Natural killer cell (primary cell): Measurements from ENCODE around the gene TOR4A. TPM values are rescaled to one million over a fixed set of nuclear protein-coding genes. Genes with fewer than 3 reads are reported as not detected.

ENCODE experiments used
- ATAC-seq, 3 donors: fragments of 150-1000 bp in 2 of 3; fragments of 200-7000 bp in 1 of 3; cut with Tn5 transposase; 1 replicate in 1 of 3; 2 replicates in 2 of 3; pipeline ENCODE4 v1.10.0; 2021; ENCODE audit warnings: mild to moderate bottlenecking in 2 of 3, moderate library complexity in 2 of 3
- DNase-seq, 2 donors: peaks; one replicate each; pipeline versions ENCODE4 v3.0.0 to v3.0.0-alpha.2; 2013 to 2021; ENCODE audit warnings: mixed read lengths in 1 of 2
- H3K27ac ChIP-seq: one replicate; pipeline ENCODE4 v1.5.1; 2013; ENCODE audit warnings: mild to moderate bottlenecking, low read length
- H3K27me3 ChIP-seq: one replicate; pipeline ENCODE4 v1.6.1; 2013; ENCODE audit warnings: low read length; ENCODE audit not compliant: control insufficient read depth, insufficient read depth
- H3K36me3 ChIP-seq: one replicate; pipeline ENCODE4 v1.6.1; 2013; ENCODE audit warnings: low read length; ENCODE audit not compliant: control insufficient read depth, insufficient read depth
- H3K4me1 ChIP-seq: one replicate; pipeline ENCODE4 v1.6.1; 2013; ENCODE audit warnings: low read length; ENCODE audit not compliant: control insufficient read depth, insufficient read depth
- H3K4me3 ChIP-seq: one replicate; pipeline ENCODE4 v1.5.1; 2013; ENCODE audit warnings: low read length
- H3K9me3 ChIP-seq: one replicate; pipeline ENCODE4 v1.6.1; 2013; ENCODE audit warnings: low read length; ENCODE audit not compliant: control insufficient read depth, insufficient read depth
- H3K27ac Mint-ChIP-seq, 2 donors: one replicate each; pipeline ENCODE4 v1.8.0; 2022; ENCODE audit warnings: mild to moderate bottlenecking in 2 of 2, mixed read lengths in 2 of 2, moderate library complexity in 1 of 2
- H3K27me3 Mint-ChIP-seq, 2 donors: one replicate each; pipeline ENCODE4 v1.8.0; 2022; ENCODE audit warnings: low read depth in 2 of 2, mixed read lengths in 2 of 2
- H3K36me3 Mint-ChIP-seq: one replicate; pipeline ENCODE4 v1.8.0; 2022; ENCODE audit warnings: mixed read lengths
- H3K4me1 Mint-ChIP-seq, 2 donors: one replicate each; pipeline ENCODE4 v1.8.0; 2022; ENCODE audit warnings: mixed read lengths in 2 of 2
- H3K4me3 Mint-ChIP-seq: one replicate; pipeline ENCODE4 v1.8.0; 2022; ENCODE audit warnings: mild to moderate bottlenecking, moderate library complexity, mixed read lengths
- H3K9me3 Mint-ChIP-seq, 2 donors: one replicate each; pipeline ENCODE4 v1.8.0; 2022; ENCODE audit warnings: mixed read lengths in 2 of 2
- WGBS: methylation state at CpG from one replicate; pipeline ENCODE4 v1.1.7; 2013; ENCODE audit warnings: missing lambda C conversion rate; ENCODE audit not compliant: insufficient coverage; 5-methylcytosine and 5-hydroxymethylcytosine counted together
- intact Hi-C: fragments of 100-400 bp; cut with micrococcal nuclease; formaldehyde crosslinking; loops from one replicate; pipeline ENCODE4 v1.14.2; 2022
- total RNA-seq, 4 donors: library from RNA; stranded (reverse); fragments of 120-200 nt in 1 of 4; gene quantifications; one replicate each; pipeline versions ENCODE4 v1.2.3 to v1.2.4, GENCODE V29; 2013 to 2022
- TF ChIP-seq, protein P1 (sequence below): fragments of 200-600 bp; IDR thresholded peaks from one replicate; pipeline ENCODE4 v1.8.0; 2022; ENCODE audit warnings: antibody characterized with exemption

The TOR4A gene
- total RNA-seq, result 10 to 100 TPM; 16.3 to 24.6 (median 19.2) TPM
- total RNA-seq (2013), result 9.5 TPM

DNA sequence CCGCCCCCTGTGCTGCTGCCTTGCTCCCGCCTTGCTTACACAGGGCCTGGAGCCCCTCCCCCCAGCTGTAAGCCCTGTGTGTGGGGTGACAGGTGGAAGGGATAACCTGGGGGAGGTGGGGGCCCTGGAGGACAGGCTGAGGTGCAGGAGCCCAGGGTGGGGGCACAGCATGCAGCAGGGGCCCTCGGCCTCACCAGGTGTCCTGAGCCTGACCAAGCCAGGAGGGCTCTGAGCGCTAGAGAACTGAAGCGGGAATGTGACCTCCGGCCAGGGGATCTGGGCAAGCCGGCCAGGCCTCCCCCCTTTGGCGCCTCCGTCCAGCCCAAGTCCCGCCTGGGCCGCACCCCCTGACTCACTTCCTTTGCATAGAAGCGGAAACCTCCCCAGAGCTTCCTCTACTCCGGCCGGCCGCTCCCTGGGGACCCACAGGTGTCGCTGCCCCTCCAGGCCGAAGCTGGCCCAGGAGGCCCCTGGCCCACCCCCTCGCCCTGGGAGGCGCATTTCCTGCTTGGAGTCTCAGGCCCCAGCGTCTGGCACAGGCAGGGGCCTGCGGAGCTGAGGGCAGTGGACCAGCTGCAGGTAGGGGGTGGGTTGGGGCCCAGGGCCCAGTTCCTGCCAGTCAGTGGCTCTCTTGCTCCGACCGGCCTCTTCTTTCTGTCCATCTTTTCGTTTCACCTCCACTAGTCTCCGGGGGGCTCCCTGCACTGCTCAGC lies at the start of gene TOR4A:
TSS of gene TOR4A (plus strand) at position 398 of the 713 bp plus-strand sequence. CDS start 964 bp downstream, outside the sequence.
- 4% methylated on average over 22 of the region's 25 CpGs for WGBS
- Mint-ChIP-seq H3K4me3 (peak within 1 kb of the TSS; percentile 96), H3K36me3 (no peaks in the 10 kb centered on the region), H3K27ac (peak within 1 kb of the TSS; percentile 72 to 91), H3K4me1 (peaks cover 9 to 40% of the 10 kb centered on the region in 2 donors), H3K9me3 (no peaks in the 10 kb centered on the region), H3K27me3 (no peaks in the 10 kb centered on the region)
- TF ChIP-seq, protein P1, sequence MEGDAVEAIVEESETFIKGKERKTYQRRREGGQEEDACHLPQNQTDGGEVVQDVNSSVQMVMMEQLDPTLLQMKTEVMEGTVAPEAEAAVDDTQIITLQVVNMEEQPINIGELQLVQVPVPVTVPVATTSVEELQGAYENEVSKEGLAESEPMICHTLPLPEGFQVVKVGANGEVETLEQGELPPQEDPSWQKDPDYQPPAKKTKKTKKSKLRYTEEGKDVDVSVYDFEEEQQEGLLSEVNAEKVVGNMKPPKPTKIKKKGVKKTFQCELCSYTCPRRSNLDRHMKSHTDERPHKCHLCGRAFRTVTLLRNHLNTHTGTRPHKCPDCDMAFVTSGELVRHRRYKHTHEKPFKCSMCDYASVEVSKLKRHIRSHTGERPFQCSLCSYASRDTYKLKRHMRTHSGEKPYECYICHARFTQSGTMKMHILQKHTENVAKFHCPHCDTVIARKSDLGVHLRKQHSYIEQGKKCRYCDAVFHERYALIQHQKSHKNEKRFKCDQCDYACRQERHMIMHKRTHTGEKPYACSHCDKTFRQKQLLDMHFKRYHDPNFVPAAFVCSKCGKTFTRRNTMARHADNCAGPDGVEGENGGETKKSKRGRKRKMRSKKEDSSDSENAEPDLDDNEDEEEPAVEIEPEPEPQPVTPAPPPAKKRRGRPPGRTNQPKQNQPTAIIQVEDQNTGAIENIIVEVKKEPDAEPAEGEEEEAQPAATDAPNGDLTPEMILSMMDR, result no peak
- Histone ChIP-seq H3K4me1 (peaks cover 43% of the 10 kb centered on the region), H3K9me3 (no peaks in the 10 kb centered on the region), H3K36me3 (peaks cover 14% of the 10 kb centered on the region), H3K4me3 (peak within 1 kb of the TSS; percentile 92), H3K27ac (peak within 1 kb of the TSS; percentile 77), H3K27me3 (no peaks in the 10 kb centered on the region)
- DNase-seq (peak; percentile 41 to 56), ATAC-seq (peak; percentile 70 to 86 (median 79))
- intact Hi-C loops, result no loop called here

DNA sequence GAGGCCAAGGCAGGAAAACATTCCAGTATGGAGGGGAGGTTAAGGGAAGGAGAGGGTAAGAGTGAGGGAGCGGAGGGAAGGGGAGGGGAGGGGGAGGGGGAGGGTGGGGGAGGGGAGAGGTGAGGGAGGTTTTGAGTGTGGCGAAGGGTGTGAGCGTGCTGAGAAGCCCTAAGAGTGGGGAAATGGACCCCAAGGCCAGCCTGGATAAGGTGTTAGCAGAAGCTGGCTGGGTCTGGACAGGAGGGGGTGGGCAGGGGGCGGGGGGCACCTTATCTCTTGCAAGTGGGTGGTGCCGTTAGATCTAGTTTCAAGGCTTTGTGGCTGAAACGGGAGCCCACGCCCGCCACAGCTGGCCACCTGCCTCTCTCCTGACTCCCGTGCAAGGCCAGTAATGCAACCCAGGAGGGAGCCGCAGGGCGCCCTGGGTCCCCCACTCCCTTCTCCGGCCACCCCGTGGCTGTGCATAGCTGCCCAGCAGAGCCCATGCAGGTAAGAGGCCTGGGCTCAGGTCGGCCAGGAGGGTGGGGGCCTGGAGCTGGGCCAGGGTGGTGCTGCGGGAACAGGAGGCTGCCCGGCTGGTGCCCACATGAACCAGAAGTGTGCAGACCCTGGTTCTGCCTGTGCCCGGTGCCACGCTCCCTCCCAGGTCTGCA lies 49.5 kb upstream of the TOR4A start:
- Mint-ChIP-seq H3K4me1 (peaks cover 5 to 8% of the 10 kb centered on the region in 2 donors), H3K27me3 (peaks cover 0 to 3% of the 10 kb centered on the region in 2 donors), H3K4me3 (no peak overlapping the region), H3K27ac (no peak overlapping the region), H3K9me3 (no peaks in the 10 kb centered on the region), H3K36me3 (no peaks in the 10 kb centered on the region)
- ATAC-seq (no peak), DNase-seq (no peak)
- intact Hi-C loops, result loop anchor here (5.0 kb wide), 2 partner anchors 111 to 181 kb away; partner anchors contain the start of gene NPDC1
- H3K36me3 ChIP-seq, result no peaks in the 10 kb centered on the region
- peaks cover 23% of the 10 kb centered on the region for H3K4me1 ChIP-seq
- no peak overlapping the region for H3K4me3 ChIP-seq
- H3K27ac ChIP-seq, result no peak overlapping the region
- H3K27me3 ChIP-seq, result peaks cover 9% of the 10 kb centered on the region
- TF ChIP-seq, protein P1, result no peak
- WGBS, result 48% methylated on average over 17 of the region's 18 CpGs
- H3K9me3 ChIP-seq, result no peaks in the 10 kb centered on the region

DNA sequence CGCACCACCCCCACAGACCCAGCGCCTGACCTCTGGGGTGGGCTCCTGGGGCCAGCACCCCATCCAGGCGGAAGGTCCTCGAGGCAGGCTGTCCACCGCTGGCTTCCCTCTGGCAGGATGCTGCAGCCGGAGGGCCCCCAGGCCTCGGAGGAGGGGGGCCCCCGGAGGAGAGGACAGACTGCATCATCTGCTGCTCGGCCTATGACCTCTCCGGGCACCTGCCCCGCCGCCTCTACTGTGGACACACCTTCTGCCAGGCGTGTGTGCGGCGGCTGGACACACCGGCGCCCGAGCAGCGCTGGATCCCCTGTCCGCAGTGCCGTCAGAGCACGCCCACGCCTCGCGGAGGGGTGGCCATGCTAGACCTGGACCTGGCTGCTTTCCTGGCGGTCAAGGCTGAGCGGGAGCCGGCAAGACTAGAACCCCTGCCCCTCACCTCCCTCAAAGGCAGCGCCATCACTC lies 49.0 kb upstream of the TOR4A start:
- H3K4me3 Mint-ChIP-seq, result no peak overlapping the region
- Histone ChIP-seq H3K27me3 (peaks cover 9% of the 10 kb centered on the region), H3K36me3 (no peaks in the 10 kb centered on the region), H3K27ac (no peak overlapping the region), H3K9me3 (no peaks in the 10 kb centered on the region), H3K4me3 (no peak overlapping the region), H3K4me1 (peaks cover 21% of the 10 kb centered on the region)
- intact Hi-C loops, result loop anchor here (5.0 kb wide), 2 partner anchors 111 to 181 kb away; partner anchors contain the start of gene NPDC1
- no peak overlapping the region for H3K27ac Mint-ChIP-seq
- no peak for ATAC-seq
- H3K27me3 Mint-ChIP-seq, result peaks cover 0 to 3% of the 10 kb centered on the region in 2 donors
- H3K4me1 Mint-ChIP-seq, result peaks cover 5% of the 10 kb centered on the region in 2 donors
- no peaks in the 10 kb centered on the region for H3K9me3 Mint-ChIP-seq
- DNase-seq, result no peak
- H3K36me3 Mint-ChIP-seq, result no peaks in the 10 kb centered on the region
- TF ChIP-seq, protein P1, result no peak
- 74% methylated on average over 29 of the region's 29 CpGs for WGBS
